ENCODE data around the gene HOXB3.

- TF ChIP-seq CTCF (IDR thresholded peaks at IDR 0.05 in 8 of 11, conservative IDR thresholded peaks at IDR 0.05 in 3 of 11) (no peak), POLR2AphosphoS5 (IDR thresholded peaks at IDR 0.05) (no peak)
Observed at GRCh38 chr17:48631693-48632578, 41.9 kb upstream of the HOXB3 start.

All from spleen (tissue), 7 donors.